Choroid plexus epithelial cell (primary cell): ENCODE results near the gene UBP1.

ENCODE experiments used
- DNase-seq: peaks from one replicate; pipeline ENCODE4 v3.0.0-alpha.2; 2010; ENCODE audit warnings: low read depth
- H3K4me3 ChIP-seq: 2 replicates; pipeline ENCODE4 v1.5.1; 2011; ENCODE audit warnings: low read depth, mild to moderate bottlenecking, control low read depth, low read length, moderate library complexity
- CTCF ChIP-seq: conservative IDR thresholded peaks from 2 replicates; pipeline ENCODE4 v1.5.1; 2011; ENCODE audit warnings: low read depth, mild to moderate bottlenecking, control low read depth, inconsistent platforms, low read length, moderate library complexity

UBP1 gene

DNA sequence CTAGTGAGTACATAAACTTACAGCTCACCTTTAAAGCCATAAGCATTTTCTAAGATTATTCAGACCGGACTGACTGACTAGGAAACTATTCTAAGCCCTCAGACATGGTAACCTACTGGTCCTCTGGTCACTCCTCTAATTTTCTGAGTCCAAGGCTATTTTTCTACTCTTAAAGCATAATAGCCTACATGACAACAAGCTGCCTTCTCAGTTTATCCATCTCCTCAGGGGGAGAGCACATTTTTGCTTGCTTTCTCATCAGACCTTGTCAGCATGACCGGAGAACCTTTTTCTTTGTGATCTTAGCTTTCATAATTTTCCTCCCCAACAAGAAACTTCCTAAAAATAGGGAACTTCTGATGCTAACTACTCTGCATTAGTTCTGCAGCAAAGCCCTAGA lies 38.4 kb downstream of the UBP1 start:
- H3K4me3 ChIP-seq, result no peak overlapping the region
- DNase-seq, result peak; percentile 84
- TF ChIP-seq CTCF, result no peak

- H3K4me3 ChIP-seq, result no peak overlapping the region
- DNase-seq, result no peak
- TF ChIP-seq CTCF, result no peak
These were observed 41.8 kb downstream of the UBP1 start for GRCh38 chr3:33398410-33398809.

- no peak for TF ChIP-seq CTCF
- DNase-seq, result no peak
- H3K4me3 ChIP-seq, result no peak overlapping the region
These were observed 44.3 kb downstream of the UBP1 start for GRCh38 chr3:33395900-33396299.

DNA sequence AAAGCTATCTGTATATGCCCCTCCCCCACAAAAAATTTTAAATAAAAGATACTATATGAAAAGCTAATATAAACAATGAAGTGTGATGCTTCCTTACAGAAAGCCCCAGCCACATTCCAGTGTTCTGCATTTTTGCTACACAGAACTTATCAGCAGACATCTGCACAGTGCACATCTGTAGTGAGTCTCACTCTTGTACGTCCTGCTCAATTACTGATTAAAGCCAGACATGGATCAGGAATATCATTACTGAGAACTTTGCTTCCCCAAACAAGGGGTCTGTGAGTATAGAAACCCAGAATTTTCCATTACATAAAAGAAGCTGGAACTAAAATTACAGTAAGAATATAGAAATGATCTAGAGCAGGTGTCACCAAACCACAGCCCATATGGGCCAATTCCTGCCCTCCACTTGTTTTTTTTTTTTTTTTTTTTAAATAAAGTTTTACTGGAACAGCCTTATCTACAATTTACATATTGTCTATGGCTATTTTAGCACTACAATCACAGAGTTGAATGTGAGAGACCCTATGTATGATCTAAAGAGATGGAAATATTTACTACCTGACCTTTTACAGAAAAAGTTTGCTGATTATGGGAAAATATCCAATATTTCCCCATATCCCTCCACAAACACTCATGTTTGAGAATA lies 45.7 kb downstream of the UBP1 start:
- no peak for TF ChIP-seq CTCF
- no peak overlapping the region for H3K4me3 ChIP-seq
- peak; percentile 40 for DNase-seq

- no peak overlapping the region for H3K4me3 ChIP-seq
- no peak for TF ChIP-seq CTCF
- peak; percentile 76 for DNase-seq
These were observed 47.5 kb downstream of the UBP1 start for GRCh38 chr3:33392703-33393125.

- TF ChIP-seq CTCF, result no peak
- no peak overlapping the region for H3K4me3 ChIP-seq
- no peak for DNase-seq
These were observed 48.1 kb downstream of the UBP1 start for GRCh38 chr3:33392144-33392543.

DNA sequence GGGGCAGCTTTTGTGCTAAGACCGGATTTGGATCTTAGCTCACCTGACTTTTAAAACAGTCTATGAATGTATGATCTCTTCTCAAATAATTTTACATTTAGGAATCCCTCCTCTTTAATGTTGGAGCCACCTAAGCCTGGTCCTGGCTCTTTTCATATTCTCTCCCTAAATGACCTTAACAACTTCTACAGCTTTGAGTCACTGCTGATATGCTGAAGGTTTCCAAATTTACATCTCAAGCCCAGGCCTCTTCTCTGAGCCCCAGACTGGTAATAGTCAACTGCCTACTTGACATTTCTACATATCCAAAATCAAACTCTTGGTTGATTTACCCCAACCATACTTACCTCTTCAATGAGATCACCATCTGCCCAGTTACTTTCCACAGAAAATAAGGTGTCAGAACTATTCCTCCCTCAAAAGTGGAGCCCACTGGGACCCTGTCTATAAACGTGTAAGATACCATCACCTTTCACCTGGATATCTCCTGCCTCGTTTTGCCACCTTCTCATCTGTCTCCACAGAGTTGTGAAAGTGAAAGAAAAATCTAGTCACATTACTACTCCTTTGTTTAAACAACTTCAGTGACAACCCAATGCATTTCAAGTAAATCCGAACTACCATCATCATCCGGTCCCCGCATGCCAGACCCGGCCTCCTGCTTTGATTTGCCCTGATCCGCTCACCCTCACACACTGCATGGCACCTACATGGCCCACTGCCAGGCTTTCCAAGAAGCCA lies 48.8 kb downstream of the UBP1 start:
- no peak for TF ChIP-seq CTCF
- DNase-seq, result no peak
- no peak overlapping the region for H3K4me3 ChIP-seq
